Measurements from ENCODE around the gene LPIN1. TPM values are rescaled to one million over a fixed set of nuclear protein-coding genes. Genes with fewer than 3 reads are reported as not detected.

The LPIN1 gene
- polyA plus RNA-seq, 1 donor: 10.9 TPM

- Histone ChIP-seq H3K9me3 (ENCODE audit: control insufficient read depth, low read depth, low read length) (no peaks in the 10 kb centered on the region), H3K27me3 (ENCODE audit: control insufficient read depth, insufficient read depth, low read length) (peaks cover 3% of the 10 kb centered on the region), H3K4me1 (ENCODE audit: control insufficient read depth, insufficient read depth, low read length) (no peaks in the 10 kb centered on the region), H3K4me3 (ENCODE audit: low read length) (no peak overlapping the region), H3K27ac (ENCODE audit: low read length) (no peak overlapping the region), H3K36me3 (ENCODE audit: control insufficient read depth, insufficient read depth, low read length) (no peaks in the 10 kb centered on the region)
- WGBS (ENCODE audit: insufficient coverage, low lambda C conversion rate): no CpG with 5 or more reads among the region's 8 CpGs
- no peak for DNase-seq
These were observed 118.3 kb downstream of the LPIN1 start for GRCh38 chr2:11864724-11865123.

- Histone ChIP-seq H3K36me3 (ENCODE audit: control insufficient read depth, insufficient read depth, low read length) (no peaks in the 10 kb centered on the region), H3K4me3 (ENCODE audit: low read length) (no peak overlapping the region), H3K27me3 (ENCODE audit: control insufficient read depth, insufficient read depth, low read length) (peaks cover 3% of the 10 kb centered on the region), H3K27ac (ENCODE audit: low read length) (no peak overlapping the region), H3K4me1 (ENCODE audit: control insufficient read depth, insufficient read depth, low read length) (no peaks in the 10 kb centered on the region), H3K9me3 (ENCODE audit: control insufficient read depth, low read depth, low read length) (no peaks in the 10 kb centered on the region)
- DNase-seq: no peak
- 83% methylated on average over 2 of the region's 8 CpGs for WGBS (ENCODE audit: insufficient coverage, low lambda C conversion rate)
These were observed 118.9 kb downstream of the LPIN1 start for GRCh38 chr2:11865378-11865777.

- Histone ChIP-seq H3K27ac (ENCODE audit: low read length) (no peak overlapping the region), H3K4me3 (ENCODE audit: low read length) (no peak overlapping the region), H3K4me1 (ENCODE audit: control insufficient read depth, insufficient read depth, low read length) (no peaks in the 10 kb centered on the region), H3K27me3 (ENCODE audit: control insufficient read depth, insufficient read depth, low read length) (peaks cover 3% of the 10 kb centered on the region), H3K36me3 (ENCODE audit: control insufficient read depth, insufficient read depth, low read length) (no peaks in the 10 kb centered on the region), H3K9me3 (ENCODE audit: control insufficient read depth, low read depth, low read length) (no peaks in the 10 kb centered on the region)
- WGBS (ENCODE audit: insufficient coverage, low lambda C conversion rate): no CpG with 5 or more reads among the region's 13 CpGs
- no peak for DNase-seq
These were observed 119.4 kb downstream of the LPIN1 start for GRCh38 chr2:11865805-11866204.

GRCh38 chr2:11866358-11867335 lies 120.2 kb downstream of the LPIN1 start:
- no peak overlapping the region for H3K4me3 ChIP-seq (ENCODE audit: low read length)
- H3K36me3 ChIP-seq (ENCODE audit: control insufficient read depth, insufficient read depth, low read length): no peaks in the 10 kb centered on the region
- peaks cover 3% of the 10 kb centered on the region for H3K27me3 ChIP-seq (ENCODE audit: control insufficient read depth, insufficient read depth, low read length)
- H3K9me3 ChIP-seq (ENCODE audit: control insufficient read depth, low read depth, low read length): no peaks in the 10 kb centered on the region
- no peak overlapping the region for H3K27ac ChIP-seq (ENCODE audit: low read length)
- no peak for DNase-seq
- no peaks in the 10 kb centered on the region for H3K4me1 ChIP-seq (ENCODE audit: control insufficient read depth, insufficient read depth, low read length)
- 100% methylated on average over 1 of the region's 12 CpGs for WGBS (ENCODE audit: insufficient coverage, low lambda C conversion rate)

- no peaks in the 10 kb centered on the region for H3K36me3 ChIP-seq (ENCODE audit: control insufficient read depth, insufficient read depth, low read length)
- WGBS (ENCODE audit: insufficient coverage, low lambda C conversion rate): no CpG with 5 or more reads among the region's 2 CpGs
- no peak overlapping the region for H3K4me3 ChIP-seq (ENCODE audit: low read length)
- H3K9me3 ChIP-seq (ENCODE audit: control insufficient read depth, low read depth, low read length): no peaks in the 10 kb centered on the region
- no peaks in the 10 kb centered on the region for H3K4me1 ChIP-seq (ENCODE audit: control insufficient read depth, insufficient read depth, low read length)
- H3K27ac ChIP-seq (ENCODE audit: low read length): no peak overlapping the region
- no peak for DNase-seq
- peaks cover 2% of the 10 kb centered on the region for H3K27me3 ChIP-seq (ENCODE audit: control insufficient read depth, insufficient read depth, low read length)
These were observed 121.5 kb downstream of the LPIN1 start for GRCh38 chr2:11867926-11868325.

GRCh38 chr2:11869391-11869991 lies 123.1 kb downstream of the LPIN1 start:
- Histone ChIP-seq H3K9me3 (ENCODE audit: control insufficient read depth, low read depth, low read length) (no peaks in the 10 kb centered on the region), H3K27me3 (ENCODE audit: control insufficient read depth, insufficient read depth, low read length) (no peaks in the 10 kb centered on the region), H3K4me3 (ENCODE audit: low read length) (no peak overlapping the region), H3K27ac (ENCODE audit: low read length) (no peak overlapping the region), H3K36me3 (ENCODE audit: control insufficient read depth, insufficient read depth, low read length) (no peaks in the 10 kb centered on the region), H3K4me1 (ENCODE audit: control insufficient read depth, insufficient read depth, low read length) (no peaks in the 10 kb centered on the region)
- WGBS (ENCODE audit: insufficient coverage, low lambda C conversion rate): 100% methylated on average over 1 of the region's 8 CpGs
- no peak for DNase-seq

- DNase-seq: no peak
- Histone ChIP-seq H3K36me3 (ENCODE audit: control insufficient read depth, insufficient read depth, low read length) (no peaks in the 10 kb centered on the region), H3K27me3 (ENCODE audit: control insufficient read depth, insufficient read depth, low read length) (no peaks in the 10 kb centered on the region), H3K4me3 (ENCODE audit: low read length) (no peak overlapping the region), H3K4me1 (ENCODE audit: control insufficient read depth, insufficient read depth, low read length) (no peaks in the 10 kb centered on the region), H3K9me3 (ENCODE audit: control insufficient read depth, low read depth, low read length) (no peaks in the 10 kb centered on the region), H3K27ac (ENCODE audit: low read length) (no peak overlapping the region)
- WGBS (ENCODE audit: insufficient coverage, low lambda C conversion rate): 0% methylated on average over 1 of the region's 2 CpGs
These were observed 123.6 kb downstream of the LPIN1 start for GRCh38 chr2:11870064-11870463.

GRCh38 chr2:11870584-11870983 lies 124.2 kb downstream of the LPIN1 start:
- Histone ChIP-seq H3K27ac (ENCODE audit: low read length) (no peak overlapping the region), H3K4me1 (ENCODE audit: control insufficient read depth, insufficient read depth, low read length) (no peaks in the 10 kb centered on the region), H3K36me3 (ENCODE audit: control insufficient read depth, insufficient read depth, low read length) (no peaks in the 10 kb centered on the region), H3K4me3 (ENCODE audit: low read length) (no peak overlapping the region), H3K27me3 (ENCODE audit: control insufficient read depth, insufficient read depth, low read length) (no peaks in the 10 kb centered on the region), H3K9me3 (ENCODE audit: control insufficient read depth, low read depth, low read length) (no peaks in the 10 kb centered on the region)
- no peak for DNase-seq
- WGBS (ENCODE audit: insufficient coverage, low lambda C conversion rate): no CpG with 5 or more reads among the region's 5 CpGs

- Histone ChIP-seq H3K36me3 (ENCODE audit: control insufficient read depth, insufficient read depth, low read length) (no peaks in the 10 kb centered on the region), H3K4me3 (ENCODE audit: low read length) (no peak overlapping the region), H3K9me3 (ENCODE audit: control insufficient read depth, low read depth, low read length) (no peaks in the 10 kb centered on the region), H3K27me3 (ENCODE audit: control insufficient read depth, insufficient read depth, low read length) (no peaks in the 10 kb centered on the region), H3K4me1 (ENCODE audit: control insufficient read depth, insufficient read depth, low read length) (no peaks in the 10 kb centered on the region), H3K27ac (ENCODE audit: low read length) (no peak overlapping the region)
- no peak for DNase-seq
- WGBS (ENCODE audit: insufficient coverage, low lambda C conversion rate): no CpG with 5 or more reads among the region's 4 CpGs
These were observed 125.0 kb downstream of the LPIN1 start for GRCh38 chr2:11871421-11871820.

GRCh38 chr2:11872247-11872947 lies 126.0 kb downstream of the LPIN1 start:
- H3K27ac ChIP-seq (ENCODE audit: low read length): no peak overlapping the region
- 71% methylated on average over 1 of the region's 5 CpGs for WGBS (ENCODE audit: insufficient coverage, low lambda C conversion rate)
- no peaks in the 10 kb centered on the region for H3K9me3 ChIP-seq (ENCODE audit: control insufficient read depth, low read depth, low read length)
- H3K4me1 ChIP-seq (ENCODE audit: control insufficient read depth, insufficient read depth, low read length): no peaks in the 10 kb centered on the region
- no peaks in the 10 kb centered on the region for H3K36me3 ChIP-seq (ENCODE audit: control insufficient read depth, insufficient read depth, low read length)
- H3K27me3 ChIP-seq (ENCODE audit: control insufficient read depth, insufficient read depth, low read length): no peaks in the 10 kb centered on the region
- H3K4me3 ChIP-seq (ENCODE audit: low read length): no peak overlapping the region
- DNase-seq: no peak
